ENCODE data around the gene ANKRD63. TPM values are rescaled to one million over a fixed set of nuclear protein-coding genes. Genes with fewer than 3 reads are reported as not detected.

ANKRD63 gene
- total and polyA plus RNA-seq, 9 of the 15 experiments (the other 6 are each of a cell fraction or from before 2014, with no cell fraction given), result 1.3 to 2.0 (median 1.8) TPM; not detected in 6

GRCh38 chr15:40289140-40289775 lies 6.4 kb upstream of the ANKRD63 start (continued):
- TF ChIP-seq ZBTB40 (IDR thresholded peaks at IDR 0.05) (no peak), ZBTB40 (CRISPR knock-in tag; IDR thresholded peaks at IDR 0.05) (no peak), ZNF212 (CRISPR knock-in tag; IDR thresholded peaks at IDR 0.05) (no peak), SIN3A (IDR thresholded peaks at IDR 0.05; ENCODE audit: borderline replicate concordance in 2 of 2, control insufficient read depth in 1 of 2, low read depth in 2 of 2, low read length in 2 of 2) (no peak), STAT5A (IDR thresholded peaks at IDR 0.05; ENCODE audit: borderline replicate concordance, low read length) (no peak), NFRKB (IDR thresholded peaks at IDR 0.05; ENCODE audit: low read depth) (no peak), MAFK (IDR thresholded peaks at IDR 0.05; ENCODE audit: low read length) (no peak), CEBPB (tag; IDR thresholded peaks at IDR 0.05) (no peak), XRCC5 (IDR thresholded peaks at IDR 0.05; ENCODE audit: low read depth, low read length) (no peak), BRD4 (IDR thresholded peaks at IDR 0.05) (no peak)

All from K562 (cell line).